K562 (cell line): ENCODE measurements around the gene UBXN10. TPM values are rescaled to one million over a fixed set of nuclear protein-coding genes. Genes with fewer than 3 reads are reported as not detected.

Source experiments
- ATF1 ChIP-seq, 2 experiments: fragments of 450-650 bp in 1 of 2; IDR thresholded peaks; 2 replicates each; pipeline ENCODE4 v1.6.1; 2016; ENCODE audit warnings: missing compliant biosample characterization in 1 of 2, missing genetic modification characterization in 1 of 2
- BDP1 ChIP-seq: IDR thresholded peaks from 3 replicates; pipeline ENCODE4 v1.6.1; 2011; ENCODE audit not compliant: insufficient read length, insufficient read depth
- BRF1 ChIP-seq: IDR thresholded peaks from 3 replicates; pipeline ENCODE4 v1.6.1; 2011; ENCODE audit warnings: borderline replicate concordance, mild to moderate bottlenecking; ENCODE audit not compliant: insufficient read length; ENCODE audit errors: extremely low read depth
- DDX20 ChIP-seq: fragments of 450-650 bp; IDR thresholded peaks from 2 replicates; pipeline ENCODE4 v1.6.1; 2016; ENCODE audit warnings: missing genetic modification characterization, low read depth, mild to moderate bottlenecking, missing compliant biosample characterization, moderate library complexity
- E2F5 ChIP-seq: sonication (generic); formaldehyde crosslinking; IDR thresholded peaks from 2 replicates; pipeline ENCODE4 v1.8.0; 2022; ENCODE audit warnings: mild to moderate bottlenecking, missing genetic modification reagents
- ELF1 ChIP-seq: fragments of 200-800 bp; sonication (Bioruptor generic); IDR thresholded peaks from 2 replicates; pipeline ENCODE4 v1.6.1; 2016; ENCODE audit warnings: missing genetic modification characterization, missing compliant biosample characterization
- ETV5 ChIP-seq: sonication (generic); formaldehyde crosslinking; IDR thresholded peaks from 2 replicates; pipeline ENCODE4 v1.4.0; 2020; ENCODE audit warnings: low read depth, mild to moderate bottlenecking, missing genetic modification reagents
- GATAD2A ChIP-seq: fragments of 450-650 bp; IDR thresholded peaks from 2 replicates; pipeline ENCODE4 v1.6.1; 2017
- KDM1A ChIP-seq, 2 experiments: fragments of 450-650 bp; IDR thresholded peaks; 2 replicates each; pipeline ENCODE4 v1.6.1; 2016; ENCODE audit warnings: mild to moderate bottlenecking in 2 of 2
- L3MBTL2 ChIP-seq: fragments of 450-650 bp; IDR thresholded peaks from 2 replicates; pipeline ENCODE4 v1.6.1; 2016; ENCODE audit warnings: mild to moderate bottlenecking, moderate library complexity
- NFXL1 ChIP-seq: fragments of 450-650 bp; formaldehyde crosslinking; IDR thresholded peaks from 2 replicates; pipeline ENCODE4 v1.4.0; 2021; ENCODE audit warnings: mild to moderate bottlenecking
- NONO ChIP-seq, 2 experiments: fragments of 200-400 bp in 1 of 2; fragments of 450-650 bp in 1 of 2; formaldehyde crosslinking in 1 of 2; IDR thresholded peaks; 2 replicates each; pipeline ENCODE4 v1.6.1; 2017; ENCODE audit warnings: low read depth in 2 of 2, mild to moderate bottlenecking in 2 of 2, moderate library complexity in 2 of 2, low read length in 1 of 2
- NR2C2 ChIP-seq, 2 experiments: fragments of 200-800 bp in 1 of 2; sonication (Bioruptor generic) in 1 of 2; sonication (generic) in 1 of 2; formaldehyde crosslinking in 1 of 2; IDR thresholded peaks; 2 replicates each; pipeline versions ENCODE4 v1.6.1 to v1.8.0; 2016 to 2022; ENCODE audit warnings: mild to moderate bottlenecking in 1 of 2, missing compliant biosample characterization in 1 of 2, missing genetic modification characterization in 1 of 2, missing genetic modification reagents in 1 of 2
- POLR2G ChIP-seq: fragments of 200-400 bp; formaldehyde crosslinking; IDR thresholded peaks from 2 replicates; pipeline ENCODE4 v1.6.1; 2017; ENCODE audit warnings: low read depth, mild to moderate bottlenecking, antibody characterized with exemption, low read length, moderate library complexity
- RB1 ChIP-seq: fragments of 450-650 bp; IDR thresholded peaks from 2 replicates; pipeline ENCODE4 v1.6.1; 2017; ENCODE audit warnings: low read depth, mild to moderate bottlenecking
- SMARCA4 ChIP-seq: fragments of 450-650 bp; IDR thresholded peaks from 2 replicates; pipeline ENCODE4 v1.6.1; 2016
- SRF ChIP-seq, 2 experiments: fragments of 250-450, 450-650 bp in 1 of 2; sonication (Bioruptor Pico) in 1 of 2; sonication (generic) in 1 of 2; formaldehyde crosslinking; IDR thresholded peaks; 2 replicates each; pipeline versions ENCODE4 v1.5.0 to v1.5.1; 2020 to 2022; ENCODE audit warnings: mild to moderate bottlenecking in 1 of 2, missing genetic modification reagents in 1 of 2
- STAG1 ChIP-seq: sonication (generic); formaldehyde crosslinking; IDR thresholded peaks from 2 replicates; pipeline ENCODE4 v1.5.0; 2020; ENCODE audit warnings: missing genetic modification reagents, borderline replicate concordance
- VEZF1 ChIP-seq: fragments of 200-800 bp; sonication (Bioruptor generic); IDR thresholded peaks from 2 replicates; pipeline ENCODE4 v1.6.1; 2017; ENCODE audit warnings: missing genetic modification characterization, missing compliant biosample characterization
- ZBTB9 ChIP-seq: fragments of 450-650 bp; formaldehyde crosslinking; IDR thresholded peaks from 2 replicates; pipeline ENCODE4 v1.4.0; 2020; ENCODE audit warnings: mild to moderate bottlenecking, moderate library complexity
- ZKSCAN1 ChIP-seq: fragments of 150-350 bp; IDR thresholded peaks from 2 replicates; pipeline ENCODE4 v1.6.1; 2016; ENCODE audit warnings: low read depth, low read length
- ZNF347 ChIP-seq: fragments of 450-650 bp; formaldehyde crosslinking; IDR thresholded peaks from 2 replicates; pipeline ENCODE4 v1.4.0; 2020; ENCODE audit warnings: low read depth, mild to moderate bottlenecking, moderate library complexity
- ZNF717 ChIP-seq: fragments of 250-450 bp; sonication (Bioruptor Pico); IDR thresholded peaks from 2 replicates; pipeline ENCODE4 v1.5.0; 2021
- polyA plus RNA-seq, 8 experiments: library from polyadenylated mRNA; depleted of rRNA in 4 of 8; stranded (reverse) in 5 of 8; unstranded in 3 of 8; fragments of >200 nt; fragmentation: Nextera tagmentation in 2 of 8; fragmentation: Illumina TruSeq in 1 of 8; extraction: Ambion mirVana in 2 of 8; extraction: Trizol in 1 of 8; gene quantifications; 2 replicates each; pipeline versions ENCODE4 v1.2.1 to v1.2.3, GENCODE V29; 2011 to 2014; ENCODE audit warnings: inconsistent platforms in 1 of 8, missing spikeins in 1 of 8
- total RNA-seq, 7 experiments: library from RNA; depleted of rRNA in 6 of 7; stranded (reverse); fragments of >200 nt in 6 of 7; fragmentation: Illumina TruSeq in 2 of 7; extraction: Trizol in 2 of 7; gene quantifications; 2 replicates each; pipeline versions ENCODE4 v1.2.1 to v1.2.3, GENCODE V29; 2011 to 2021; ENCODE audit warnings: low replicate concordance in 1 of 7

The UBXN10 gene
- total and polyA plus RNA-seq, 9 of the 15 experiments (the other 6 are each of a cell fraction or from before 2014, with no cell fraction given), result 10.7 to 17.7 (median 13.6) TPM

- no peak for TF ChIP-seq KDM1A (IDR thresholded peaks at IDR 0.05)
- TF ChIP-seq ZNF347 (CRISPR knock-in tag), result no peak
- TF ChIP-seq ATF1 (CRISPR knock-in tag; IDR thresholded peaks at IDR 0.05), result no peak
- 0 out of 2 replicates have a peak, but pooled peaks have one; percentile 21 for TF ChIP-seq ATF1 (tag; IDR thresholded peaks at IDR 0.05)
- peak; percentile 57 for TF ChIP-seq POLR2G
- 0 out of 2 replicates have a peak, but pooled peaks have one; percentile 34 for TF ChIP-seq L3MBTL2
- TF ChIP-seq BRF1, result no peak
- TF ChIP-seq ETV5, result 0 out of 2 replicates have a peak, but pooled peaks have one; percentile 64
- no peak for TF ChIP-seq E2F5
- no peak for TF ChIP-seq DDX20 (tag)
- TF ChIP-seq VEZF1 (CRISPR knock-in tag), result peak; percentile 86
- TF ChIP-seq NR2C2 (CRISPR knock-in tag; IDR thresholded peaks at IDR 0.05), result 0 out of 2 replicates have a peak, but pooled peaks have one; percentile 48
- TF ChIP-seq NR2C2 (tag; IDR thresholded peaks at IDR 0.05), result no peak
- TF ChIP-seq ZNF717 (CRISPR knock-in tag), result no peak
- no peak for TF ChIP-seq ZKSCAN1
- TF ChIP-seq STAG1 (CRISPR knock-in tag), result peak; percentile 89; the same call in 1 of the 2 replicates
- peak; percentile 59 for TF ChIP-seq ELF1
- 0 out of 4 replicates have a peak, but pooled peaks of 1 of the 2 experiments have one; percentile 55 for TF ChIP-seq NONO (IDR thresholded peaks at IDR 0.05; ENCODE audit: low read depth in 2 of 2, low read length in 1 of 2)
- TF ChIP-seq SMARCA4, result no peak
- TF ChIP-seq SRF (CRISPR knock-in tag; IDR thresholded peaks at IDR 0.05), result no peak
- peak; percentile 16; the same call in 1 of the 2 replicates for TF ChIP-seq GATAD2A
- no peak for TF ChIP-seq BDP1
- 0 out of 2 replicates have a peak, but pooled peaks have one; percentile 43 for TF ChIP-seq ZBTB9
- no peak for TF ChIP-seq NFXL1
- peak; percentile 85; the same call in 1 of the 2 replicates for TF ChIP-seq RB1
Observed at GRCh38 chr1:20151906-20152598, 33.8 kb upstream of the UBXN10 start (continued).
